Measurements from ENCODE around the gene DSCAM.

DNA sequence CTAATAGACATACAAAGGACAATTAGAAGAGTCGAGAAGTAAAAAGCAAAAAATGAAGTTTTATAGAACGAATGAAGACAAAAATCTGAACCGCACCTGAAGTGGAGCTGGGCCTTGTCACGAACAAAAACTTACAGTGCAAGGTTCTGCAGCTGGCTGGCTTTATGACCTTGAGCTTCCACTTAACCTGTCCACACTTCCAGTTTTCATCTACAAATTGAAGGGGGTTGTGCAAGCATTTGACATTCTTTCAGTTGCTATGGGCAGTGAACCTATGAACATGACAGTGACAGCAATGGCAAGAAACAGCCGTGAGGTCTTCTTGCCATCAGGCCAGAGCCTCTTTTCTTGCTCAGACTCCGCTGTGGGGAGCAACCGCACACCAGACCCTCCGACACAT lies 93.2 kb downstream of the DSCAM start:
- TF ChIP-seq, protein P1, sequence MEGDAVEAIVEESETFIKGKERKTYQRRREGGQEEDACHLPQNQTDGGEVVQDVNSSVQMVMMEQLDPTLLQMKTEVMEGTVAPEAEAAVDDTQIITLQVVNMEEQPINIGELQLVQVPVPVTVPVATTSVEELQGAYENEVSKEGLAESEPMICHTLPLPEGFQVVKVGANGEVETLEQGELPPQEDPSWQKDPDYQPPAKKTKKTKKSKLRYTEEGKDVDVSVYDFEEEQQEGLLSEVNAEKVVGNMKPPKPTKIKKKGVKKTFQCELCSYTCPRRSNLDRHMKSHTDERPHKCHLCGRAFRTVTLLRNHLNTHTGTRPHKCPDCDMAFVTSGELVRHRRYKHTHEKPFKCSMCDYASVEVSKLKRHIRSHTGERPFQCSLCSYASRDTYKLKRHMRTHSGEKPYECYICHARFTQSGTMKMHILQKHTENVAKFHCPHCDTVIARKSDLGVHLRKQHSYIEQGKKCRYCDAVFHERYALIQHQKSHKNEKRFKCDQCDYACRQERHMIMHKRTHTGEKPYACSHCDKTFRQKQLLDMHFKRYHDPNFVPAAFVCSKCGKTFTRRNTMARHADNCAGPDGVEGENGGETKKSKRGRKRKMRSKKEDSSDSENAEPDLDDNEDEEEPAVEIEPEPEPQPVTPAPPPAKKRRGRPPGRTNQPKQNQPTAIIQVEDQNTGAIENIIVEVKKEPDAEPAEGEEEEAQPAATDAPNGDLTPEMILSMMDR (IDR thresholded peaks at IDR 0.05; ENCODE audit: low read length) = no peak
- no peak for TF ChIP-seq EZH2 (IDR thresholded peaks at IDR 0.05; ENCODE audit: borderline replicate concordance, low read length)

All from OCI-LY1 (cell line).